IMR-90 (cell line): ENCODE data around the gene PCDHGB3.
"Not testable (repeated sequence)": the region's sequence is repeated elsewhere in the genome, so short reads cannot be mapped to it uniquely, and the experiment has no call there.

ENCODE experiments used
- CTCF ChIP-seq: conservative IDR thresholded peaks from 2 replicates; pipeline ENCODE4 v1.5.1; 2012; ENCODE audit warnings: mild to moderate bottlenecking, low read depth, low read length, improper control_type of control experiment
- MAFK ChIP-seq: IDR thresholded peaks from 2 replicates; pipeline ENCODE4 v1.6.1; 2012; ENCODE audit warnings: low read depth, low read length, improper control_type of control experiment
- MXI1 ChIP-seq: IDR thresholded peaks from 2 replicates; pipeline ENCODE4 v1.6.1; 2012; ENCODE audit warnings: low read depth, mild to moderate bottlenecking, low read length, moderate library complexity, borderline replicate concordance
- POLR2A ChIP-seq: IDR thresholded peaks from 2 replicates; pipeline ENCODE4 v1.6.1; 2012; ENCODE audit warnings: mild to moderate bottlenecking, low read depth, low read length
- RAD21 ChIP-seq: IDR thresholded peaks from 2 replicates; pipeline ENCODE4 v1.6.1; 2012; ENCODE audit warnings: low read length, improper control_type of control experiment
- USF2 ChIP-seq: fragments of 150-350 bp; IDR thresholded peaks from 2 replicates; pipeline ENCODE4 v1.6.1; 2017; ENCODE audit warnings: mild to moderate bottlenecking, antibody characterized with exemption, low read length, low read depth

- TF ChIP-seq CTCF (peak; percentile 37), RAD21 (peak; percentile 38)
- not testable (repeated sequence) for TF ChIP-seq POLR2A, MXI1, MAFK, USF2
Measured at GRCh38 chr5:141407790-141408505, 37.9 kb downstream of the PCDHGB3 start, which contains the start of gene PCDHGB6.
